ENCODE measurements around the gene ARID1B. TPM values are rescaled to one million over a fixed set of nuclear protein-coding genes. Genes with fewer than 3 reads are reported as not detected.

The ARID1B gene
- total and polyA plus RNA-seq, 9 of the 15 experiments (the other 6 are each of a cell fraction or from before 2014, with no cell fraction given) = 12.5 to 50.5 (median 25.8) TPM

DNA sequence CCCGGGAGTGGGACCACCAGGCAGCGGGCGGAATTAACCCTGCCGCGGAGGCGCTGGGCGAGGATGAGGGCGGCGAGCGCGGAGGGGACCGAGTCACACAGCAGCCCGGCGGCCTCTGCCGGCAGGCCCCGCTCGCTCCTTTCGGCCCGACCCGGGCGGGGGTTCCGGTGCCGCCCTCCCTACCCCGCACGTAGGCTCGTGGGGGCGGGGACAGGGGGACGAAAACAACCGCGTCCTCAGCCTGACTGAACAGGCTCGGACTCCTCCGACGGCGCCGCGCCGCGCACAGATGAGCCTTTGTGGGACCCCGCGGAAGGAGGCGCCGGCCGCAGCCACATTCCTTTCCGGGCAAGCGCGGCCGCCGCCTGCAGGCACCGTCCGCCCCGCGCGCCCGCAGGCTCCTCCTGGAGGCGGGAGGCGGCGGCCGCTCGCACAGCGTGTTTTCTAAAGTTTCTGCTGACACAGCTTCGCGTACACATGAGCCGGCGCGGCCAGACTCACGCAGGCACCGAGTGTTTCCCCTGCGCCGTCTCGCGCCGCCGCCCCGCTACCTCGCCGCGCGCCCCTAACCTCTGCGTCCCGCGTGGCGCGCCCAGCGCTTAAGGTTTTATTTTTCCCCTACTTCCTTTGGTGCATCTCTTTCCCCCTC lies 244.3 kb downstream of the ARID1B start (continued):
- TF ChIP-seq HDAC8 (tag; IDR thresholded peaks at IDR 0.05) (peak; percentile 71), RCOR1 (IDR thresholded peaks at IDR 0.05; ENCODE audit: borderline replicate concordance in 1 of 2, low read depth in 2 of 2, low read length in 2 of 2) (no peak; a peak in 1 of 4 replicates), NCOA4 (IDR thresholded peaks at IDR 0.05; ENCODE audit: partially characterized antibody) (no peak), ILF3 (IDR thresholded peaks at IDR 0.05; ENCODE audit: borderline replicate concordance) (0 out of 2 replicates have a peak, but pooled peaks have one; percentile 73), SPI1 (IDR thresholded peaks at IDR 0.05; ENCODE audit: borderline replicate concordance, low read depth, low read length) (no peak), NR2C2 (CRISPR knock-in tag; IDR thresholded peaks at IDR 0.05) (peak; percentile 51; the same call in 1 of the 2 replicates), NR2C2 (tag; IDR thresholded peaks at IDR 0.05) (peak; percentile 70), ARHGAP35 (IDR thresholded peaks at IDR 0.05; ENCODE audit: partially characterized antibody) (no peak), RB1 (IDR thresholded peaks at IDR 0.05; ENCODE audit: low read depth) (peak; percentile 90), IFI16 (CRISPR knock-in tag; IDR thresholded peaks at IDR 0.05) (no peak), NFRKB (IDR thresholded peaks at IDR 0.05; ENCODE audit: low read depth) (peak; percentile 36; the same call in 1 of the 2 replicates), JUNB (CRISPR knock-in tag; conservative IDR thresholded peaks at IDR 0.05) (no peak), ZNF668 (CRISPR knock-in tag; IDR thresholded peaks at IDR 0.05) (0 out of 2 replicates have a peak, but pooled peaks have one; percentile 34), HDAC2 (IDR thresholded peaks at IDR 0.05) (0 out of 2 replicates have a peak, but pooled peaks have one; percentile 39), ZBTB1 (CRISPR knock-in tag; IDR thresholded peaks at IDR 0.05; ENCODE audit: borderline replicate concordance, low read depth) (no peak; the same call in 1 of the 2 replicates), BRD9 (IDR thresholded peaks at IDR 0.05; ENCODE audit: low read depth, partially characterized antibody) (peak; percentile 67), TFAM (CRISPR knock-in tag; conservative IDR thresholded peaks at IDR 0.05) (no peak), ZNF699 (CRISPR knock-in tag; IDR thresholded peaks at IDR 0.05; ENCODE audit: insufficient replicate concordance) (no peak), TRIM24 (IDR thresholded peaks at IDR 0.05) (peak in 1 of 2 experiments; percentile 49; a peak in 1 of 4 replicates), HLTF (IDR thresholded peaks at IDR 0.05) (0 out of 2 replicates have a peak, but pooled peaks have one; percentile 52), CBFA2T3 (IDR thresholded peaks at IDR 0.05) (no peak), SRSF7 (optimal IDR thresholded peaks at IDR 0.05; ENCODE audit: low read depth, low read length) (no peak), LARP7 (IDR thresholded peaks at IDR 0.05) (0 out of 2 replicates have a peak, but pooled peaks have one; percentile 68)
- TF ChIP-seq, protein P1, sequence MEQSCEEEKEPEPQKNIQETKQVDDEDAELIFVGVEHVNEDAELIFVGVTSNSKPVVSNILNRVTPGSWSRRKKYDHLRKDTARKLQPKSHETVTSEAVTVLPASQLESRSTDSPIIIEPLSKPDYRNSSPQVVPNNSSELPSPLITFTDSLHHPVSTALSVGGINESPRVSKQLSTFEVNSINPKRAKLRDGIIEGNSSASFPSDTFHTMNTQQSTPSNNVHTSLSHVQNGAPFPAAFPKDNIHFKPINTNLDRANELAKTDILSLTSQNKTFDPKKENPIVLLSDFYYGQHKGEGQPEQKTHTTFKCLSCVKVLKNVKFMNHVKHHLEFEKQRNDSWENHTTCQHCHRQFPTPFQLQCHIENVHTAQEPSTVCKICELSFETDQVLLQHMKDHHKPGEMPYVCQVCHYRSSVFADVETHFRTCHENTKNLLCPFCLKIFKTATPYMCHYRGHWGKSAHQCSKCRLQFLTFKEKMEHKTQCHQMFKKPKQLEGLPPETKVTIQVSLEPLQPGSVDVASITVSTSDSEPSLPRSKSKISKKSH (CRISPR knock-in tag; IDR thresholded peaks at IDR 0.05) = no peak
- TF ChIP-seq, protein P2, sequence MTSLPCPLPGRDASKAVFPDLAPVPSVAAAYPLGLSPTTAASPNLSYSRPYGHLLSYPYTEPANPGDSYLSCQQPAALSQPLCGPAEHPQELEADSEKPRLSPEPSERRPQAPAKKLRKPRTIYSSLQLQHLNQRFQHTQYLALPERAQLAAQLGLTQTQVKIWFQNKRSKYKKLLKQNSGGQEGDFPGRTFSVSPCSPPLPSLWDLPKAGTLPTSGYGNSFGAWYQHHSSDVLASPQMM (CRISPR knock-in tag; IDR thresholded peaks at IDR 0.05) = no peak
- TF ChIP-seq, protein P3, sequence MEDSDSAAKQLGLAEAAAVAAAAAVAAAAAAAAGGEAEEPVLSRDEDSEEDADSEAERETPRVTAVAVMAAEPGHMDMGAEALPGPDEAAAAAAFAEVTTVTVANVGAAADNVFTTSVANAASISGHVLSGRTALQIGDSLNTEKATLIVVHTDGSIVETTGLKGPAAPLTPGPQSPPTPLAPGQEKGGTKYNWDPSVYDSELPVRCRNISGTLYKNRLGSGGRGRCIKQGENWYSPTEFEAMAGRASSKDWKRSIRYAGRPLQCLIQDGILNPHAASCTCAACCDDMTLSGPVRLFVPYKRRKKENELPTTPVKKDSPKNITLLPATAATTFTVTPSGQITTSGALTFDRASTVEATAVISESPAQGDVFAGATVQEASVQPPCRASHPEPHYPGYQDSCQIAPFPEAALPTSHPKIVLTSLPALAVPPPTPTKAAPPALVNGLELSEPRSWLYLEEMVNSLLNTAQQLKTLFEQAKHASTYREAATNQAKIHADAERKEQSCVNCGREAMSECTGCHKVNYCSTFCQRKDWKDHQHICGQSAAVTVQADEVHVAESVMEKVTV (CRISPR knock-in tag; IDR thresholded peaks at IDR 0.05) = peak; percentile 42; the same call in 1 of the 2 replicates
